Measurements from ENCODE around the gene KYAT1.

KYAT1 gene

DNA sequence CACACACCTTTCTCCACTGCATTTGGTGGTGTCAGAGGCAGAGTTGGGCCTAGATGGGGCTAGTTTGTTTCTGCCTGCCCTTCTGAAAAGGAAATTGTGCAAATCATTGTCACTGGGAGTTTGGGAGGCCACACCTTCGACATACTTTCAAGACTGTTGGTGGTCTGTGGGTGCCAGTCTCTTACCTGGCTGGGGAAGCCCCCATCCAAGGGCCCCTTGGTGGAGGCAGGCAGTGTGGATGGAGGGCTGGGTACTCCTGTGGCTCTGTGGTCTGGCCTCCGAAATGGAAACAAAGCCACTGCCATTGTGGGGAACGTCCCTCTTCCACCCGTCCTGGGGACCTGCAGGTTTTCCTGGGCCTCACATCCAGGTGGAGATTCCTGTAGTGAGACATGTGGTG lies 28.1 kb upstream of the KYAT1 start:
- no peak overlapping the region for H3K4me3 ChIP-seq (ENCODE audit: low read depth, low read length)

DNA sequence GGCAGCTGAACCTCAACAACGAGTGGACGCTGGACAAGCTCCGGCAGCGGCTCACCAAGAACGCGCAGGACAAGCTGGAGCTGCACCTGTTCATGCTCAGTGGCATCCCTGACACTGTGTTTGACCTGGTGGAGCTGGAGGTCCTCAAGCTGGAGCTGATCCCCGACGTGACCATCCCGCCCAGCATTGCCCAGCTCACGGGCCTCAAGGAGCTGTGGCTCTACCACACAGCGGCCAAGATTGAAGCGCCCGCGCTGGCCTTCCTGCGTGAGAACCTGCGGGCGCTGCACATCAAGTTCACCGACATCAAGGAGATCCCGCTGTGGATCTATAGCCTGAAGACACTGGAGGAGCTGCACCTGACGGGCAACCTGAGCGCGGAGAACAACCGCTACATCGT lies 26.6 kb upstream of the KYAT1 start:
- H3K4me3 ChIP-seq (ENCODE audit: low read depth, low read length) = no peak overlapping the region

GRCh38 chr9:128906741-128907140 lies 25.0 kb upstream of the KYAT1 start:
- no peak overlapping the region for H3K4me3 ChIP-seq (ENCODE audit: low read depth, low read length)

DNA sequence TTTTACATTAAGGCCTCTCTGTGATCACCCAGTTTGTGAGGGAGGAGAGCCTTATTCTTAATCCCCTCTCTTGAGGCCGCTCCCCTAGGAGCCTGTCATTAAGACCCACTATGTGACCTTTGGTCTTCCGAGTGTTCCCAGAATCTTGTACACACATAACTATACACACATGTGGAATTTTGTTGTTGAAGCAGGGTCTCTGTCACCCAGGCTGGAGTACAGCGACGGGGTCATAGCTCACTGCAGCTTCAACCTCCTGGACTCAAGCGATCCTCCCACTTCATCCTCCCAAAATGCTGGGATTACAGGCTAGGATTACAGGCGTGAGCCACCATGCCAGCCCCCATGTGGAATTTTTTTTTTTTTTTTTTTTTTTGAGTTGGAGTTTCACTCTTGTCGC lies 24.2 kb upstream of the KYAT1 start:
- no peak overlapping the region for H3K4me3 ChIP-seq (ENCODE audit: low read depth, low read length)

GRCh38 chr9:128903871-128904620 lies 22.3 kb upstream of the KYAT1 start:
- no peak overlapping the region for H3K4me3 ChIP-seq (ENCODE audit: low read depth, low read length)

DNA sequence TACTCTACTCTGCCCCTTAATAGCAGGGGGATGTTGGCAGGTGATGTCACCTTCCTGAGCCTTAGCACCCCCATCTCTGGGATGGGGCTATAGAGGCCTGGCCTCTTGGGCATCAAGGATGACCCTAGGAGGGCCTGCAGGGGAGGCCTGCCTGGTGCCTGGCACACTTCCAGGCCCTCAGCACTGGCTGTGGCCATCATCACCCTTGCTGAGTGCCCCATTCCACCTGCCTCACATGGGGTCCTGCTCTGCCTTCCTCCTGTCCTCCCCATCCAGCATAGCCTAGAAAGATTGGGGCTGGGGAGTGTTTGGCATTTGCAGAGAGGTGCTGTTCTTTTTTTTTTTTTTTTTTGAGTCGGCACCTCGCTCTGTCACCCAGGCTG lies 21.3 kb upstream of the KYAT1 start:
- H3K4me3 ChIP-seq (ENCODE audit: low read depth, low read length) = no peak overlapping the region

DNA sequence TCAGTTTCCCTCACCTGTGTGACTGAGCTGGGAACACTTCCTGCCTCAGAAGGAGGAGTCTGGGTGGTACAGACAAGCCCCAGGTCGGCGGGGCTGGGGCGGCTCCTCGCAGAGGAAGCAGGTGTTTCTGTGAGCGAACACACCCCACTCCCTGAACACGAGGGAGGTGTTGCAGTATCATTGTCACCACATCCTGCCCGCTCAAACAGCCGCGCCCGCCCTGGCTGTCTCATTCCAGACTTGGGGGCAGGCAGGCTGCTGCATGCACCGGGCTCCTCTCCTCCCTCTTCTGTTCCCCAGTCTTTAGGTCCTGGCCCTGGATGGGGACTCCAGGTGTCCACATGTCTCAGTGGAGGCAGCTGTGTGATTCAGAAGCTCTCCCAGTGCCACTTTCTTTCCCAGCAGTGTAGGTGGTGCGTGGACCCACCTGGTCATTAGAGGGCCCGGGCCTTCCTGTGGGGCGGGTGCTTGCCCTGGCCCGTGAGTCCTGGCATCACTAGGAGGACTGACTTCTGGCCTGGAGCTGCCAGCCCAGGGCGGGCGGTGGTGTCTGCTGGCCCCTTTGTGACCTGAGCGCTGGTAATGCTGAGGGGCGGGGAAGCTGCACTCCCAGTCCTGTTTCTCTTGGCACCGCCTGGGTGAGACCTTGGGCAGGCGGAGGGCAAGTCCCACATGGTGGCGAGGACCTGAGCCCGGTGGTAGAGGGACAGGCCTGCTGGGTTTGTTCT lies 20.8 kb upstream of the KYAT1 start:
- H3K4me3 ChIP-seq (ENCODE audit: low read depth, low read length) = no peak overlapping the region

GRCh38 chr9:128901822-128902221 lies 20.1 kb upstream of the KYAT1 start:
- no peak overlapping the region for H3K4me3 ChIP-seq (ENCODE audit: low read depth, low read length)

DNA sequence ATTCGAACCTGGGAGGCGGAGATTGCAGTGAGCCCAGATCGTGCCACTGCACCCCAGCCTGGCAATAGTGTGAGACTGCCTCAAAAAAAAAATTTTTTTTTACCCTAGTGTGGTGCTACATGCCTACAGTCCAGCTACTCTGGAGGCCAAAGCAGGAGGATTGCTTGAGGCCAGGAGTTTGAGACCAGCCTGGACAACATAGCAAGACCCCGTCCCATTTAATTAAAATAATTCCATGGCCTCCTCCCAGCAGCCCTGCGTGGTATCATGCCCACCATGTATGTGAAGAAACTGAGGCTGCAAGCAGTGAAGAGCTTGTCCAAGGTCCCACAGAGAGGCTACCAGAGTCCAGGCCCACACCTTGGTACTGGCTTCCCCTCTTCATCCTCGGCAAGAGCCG lies 19.6 kb upstream of the KYAT1 start:
- H3K4me3 ChIP-seq (ENCODE audit: low read depth, low read length) = no peak overlapping the region

- no peak overlapping the region for H3K4me3 ChIP-seq (ENCODE audit: low read depth, low read length)
Observed at GRCh38 chr9:128899566-128900322, 18.0 kb upstream of the KYAT1 start.

DNA sequence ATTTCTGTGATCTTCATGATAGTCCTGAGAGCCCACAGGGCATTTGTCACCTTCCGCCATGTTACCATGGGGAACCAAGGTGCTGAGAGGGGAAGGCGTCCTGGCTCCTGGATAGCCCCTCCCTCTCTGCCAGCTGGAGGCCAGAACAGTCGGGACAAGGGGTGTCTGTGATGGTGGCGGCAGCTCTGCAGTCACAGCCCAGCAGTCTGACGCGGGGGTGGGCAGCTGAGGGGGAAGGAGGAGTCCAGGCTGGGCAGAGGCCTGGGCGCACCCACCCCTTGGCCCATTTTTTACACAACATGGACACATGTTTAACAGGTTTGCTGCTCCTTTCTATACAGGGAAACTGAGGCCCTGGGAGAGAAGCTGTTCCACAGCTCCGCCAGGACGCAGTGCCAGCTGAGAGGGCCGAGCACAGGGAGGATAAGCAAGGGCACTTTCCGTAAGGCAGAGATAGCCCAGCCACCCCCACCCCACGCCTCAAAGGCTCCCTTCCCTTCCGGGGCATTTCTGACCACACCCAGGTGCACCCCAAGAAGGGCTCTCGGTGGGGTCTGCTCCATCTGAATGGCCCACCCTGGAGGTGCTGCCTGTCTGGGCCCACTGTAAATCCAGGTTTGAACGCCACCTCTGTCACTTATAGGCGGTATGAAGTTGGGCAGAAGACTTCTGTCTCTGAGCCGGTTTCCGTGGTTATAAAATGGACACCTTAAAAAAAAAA lies 17.3 kb upstream of the KYAT1 start:
- no peak overlapping the region for H3K4me3 ChIP-seq (ENCODE audit: low read depth, low read length)

- H3K4me3 ChIP-seq (ENCODE audit: low read depth, low read length) = no peak overlapping the region
Observed at GRCh38 chr9:128898382-128898781, 16.6 kb upstream of the KYAT1 start.

- no peak overlapping the region for H3K4me3 ChIP-seq (ENCODE audit: low read depth, low read length)
Observed at GRCh38 chr9:128895556-128895955, 13.8 kb upstream of the KYAT1 start.

DNA sequence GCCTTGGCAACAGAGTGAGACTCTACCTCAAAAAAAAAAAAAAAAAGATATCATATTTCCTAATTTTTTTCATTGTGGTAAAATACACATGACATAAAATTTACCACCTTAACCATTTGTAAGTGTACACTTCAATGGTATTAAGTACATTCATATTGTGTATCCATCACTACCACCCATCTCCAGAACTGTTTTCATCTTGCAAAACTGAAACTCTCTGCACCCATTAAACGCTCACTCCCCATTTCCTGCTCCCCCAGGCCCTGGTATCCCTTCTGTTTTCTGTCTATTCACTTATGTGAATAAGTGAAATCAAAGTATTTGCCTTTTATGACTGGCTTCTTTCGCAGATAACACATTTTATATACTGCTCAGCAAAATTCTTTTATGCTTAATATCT lies 13.0 kb upstream of the KYAT1 start:
- H3K4me3 ChIP-seq (ENCODE audit: low read depth, low read length) = no peak overlapping the region

- no peak overlapping the region for H3K4me3 ChIP-seq (ENCODE audit: low read depth, low read length)
Observed at GRCh38 chr9:128893354-128893753, 11.6 kb upstream of the KYAT1 start.

DNA sequence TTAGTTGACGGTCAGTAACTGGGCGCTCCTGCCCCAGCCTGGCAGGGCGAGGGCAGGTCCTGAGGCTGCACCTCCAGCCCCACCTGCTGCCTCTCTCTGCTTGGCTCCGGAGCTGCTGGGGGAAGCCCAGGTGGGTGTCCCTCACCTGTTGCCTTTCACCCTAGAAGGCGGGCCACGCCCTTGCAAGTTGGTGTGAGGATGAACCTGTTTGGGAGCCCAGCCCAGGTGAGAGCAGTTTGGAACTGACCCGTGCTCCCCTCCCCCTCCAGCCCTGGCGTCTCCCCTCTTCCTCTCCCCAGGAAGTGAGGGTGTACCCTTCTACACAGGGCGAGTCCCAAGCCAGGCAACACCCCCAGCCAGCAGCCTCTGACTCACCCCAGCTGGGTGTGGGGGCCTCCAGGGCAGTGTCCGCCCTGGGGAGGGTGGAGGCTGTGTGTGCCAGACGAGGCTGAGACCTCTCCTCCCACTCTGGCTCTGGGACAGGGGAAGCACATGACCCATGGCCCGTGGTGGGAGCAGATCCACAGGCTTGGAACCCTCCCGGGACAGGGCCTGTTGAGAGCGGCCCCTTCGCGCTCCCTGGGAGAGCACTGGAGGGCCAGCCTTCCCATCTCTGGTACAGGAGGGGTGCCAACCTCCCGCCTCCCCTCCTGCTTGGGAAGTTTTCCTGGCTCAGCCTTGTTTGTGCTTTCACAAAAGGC lies 10.6 kb upstream of the KYAT1 start:
- no peak overlapping the region for H3K4me3 ChIP-seq (ENCODE audit: low read depth, low read length)

- H3K4me3 ChIP-seq (ENCODE audit: low read depth, low read length) = no peak overlapping the region
Observed at GRCh38 chr9:128891321-128892220, 9.8 kb upstream of the KYAT1 start.

GRCh38 chr9:128887914-128888350 lies 6.2 kb upstream of the KYAT1 start:
- H3K4me3 ChIP-seq (ENCODE audit: low read depth, low read length) = no peak overlapping the region

DNA sequence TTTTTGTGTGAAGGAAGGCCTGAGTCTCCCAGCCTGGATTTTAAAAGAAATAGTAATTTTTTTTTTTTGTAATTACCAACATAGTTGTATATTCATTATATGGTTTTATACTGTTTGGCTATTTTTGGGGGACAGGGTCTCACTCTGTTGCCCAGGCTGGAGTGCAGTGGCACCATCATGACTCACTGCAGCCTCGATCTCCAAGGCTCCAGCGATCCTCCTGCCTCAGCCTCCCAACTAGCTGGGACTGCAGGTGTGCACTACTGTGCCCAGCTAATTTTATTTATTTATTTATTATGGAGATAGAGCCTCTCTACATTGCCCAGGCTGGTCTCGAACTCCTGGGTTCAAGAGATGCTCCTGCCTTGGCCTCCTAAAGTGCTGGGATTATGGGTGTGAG lies 5.3 kb upstream of the KYAT1 start:
- H3K4me3 ChIP-seq (ENCODE audit: low read depth, low read length) = no peak overlapping the region
